ENCODE results near the gene FHOD3. TPM values are rescaled to one million over a fixed set of nuclear protein-coding genes. Genes with fewer than 3 reads are reported as not detected.

The FHOD3 gene
- total RNA-seq, 1 donor, result 13.0 TPM

GRCh38 chr18:36349552-36349951 is 52.0 kb downstream of the FHOD3 start:
- Histone ChIP-seq H3K27me3 (ENCODE audit: insufficient read depth, low read length) (no peaks in the 10 kb centered on the region), H3K79me2 (ENCODE audit: insufficient read depth, low read length) (peaks cover 20% of the 10 kb centered on the region), H3K9me3 (ENCODE audit: low read depth, low read length) (no peaks in the 10 kb centered on the region), H3K4me1 (ENCODE audit: insufficient read depth, low read length) (peaks cover 23% of the 10 kb centered on the region), H3K36me3 (ENCODE audit: insufficient read depth, low read length) (no peaks in the 10 kb centered on the region), H3K27ac (ENCODE audit: low read depth, low read length) (peak overlapping the region; percentile 34), H3K4me2 (ENCODE audit: insufficient read depth, low read length) (peak overlapping the region; percentile 31), H2AFZ (ENCODE audit: low read length) (no peak overlapping the region), H4K20me1 (ENCODE audit: insufficient read depth, low read length) (no peaks in the 10 kb centered on the region), H3K4me3 (ENCODE audit: insufficient read depth, low read length) (no peak overlapping the region)
- no peak for TF ChIP-seq CTCF (IDR thresholded peaks at IDR 0.05; ENCODE audit: extremely low read depth, low read depth, low read length)
- peak; percentile 22 for DNase-seq (ENCODE audit: insufficient read length, low spot score, missing footprints)

- H3K36me3 ChIP-seq (ENCODE audit: insufficient read depth, low read length), result no peaks in the 10 kb centered on the region
- H3K27me3 ChIP-seq (ENCODE audit: insufficient read depth, low read length), result no peaks in the 10 kb centered on the region
- H3K79me2 ChIP-seq (ENCODE audit: insufficient read depth, low read length), result peaks cover 20% of the 10 kb centered on the region
- no peak overlapping the region for H3K4me2 ChIP-seq (ENCODE audit: insufficient read depth, low read length)
- H2AFZ ChIP-seq (ENCODE audit: low read length), result no peak overlapping the region
- no peaks in the 10 kb centered on the region for H4K20me1 ChIP-seq (ENCODE audit: insufficient read depth, low read length)
- H3K4me1 ChIP-seq (ENCODE audit: insufficient read depth, low read length), result peaks cover 29% of the 10 kb centered on the region
- no peak for TF ChIP-seq CTCF (IDR thresholded peaks at IDR 0.05; ENCODE audit: extremely low read depth, low read depth, low read length)
- H3K4me3 ChIP-seq (ENCODE audit: insufficient read depth, low read length), result no peak overlapping the region
- peak overlapping the region; percentile 34 for H3K27ac ChIP-seq (ENCODE audit: low read depth, low read length)
- no peaks in the 10 kb centered on the region for H3K9me3 ChIP-seq (ENCODE audit: low read depth, low read length)
- no peak for DNase-seq (ENCODE audit: insufficient read length, low spot score, missing footprints)
These were observed 52.7 kb downstream of the FHOD3 start for GRCh38 chr18:36350251-36350651.

GRCh38 chr18:36350839-36351469 is 53.4 kb downstream of the FHOD3 start:
- Histone ChIP-seq H3K79me2 (ENCODE audit: insufficient read depth, low read length) (peaks cover 20% of the 10 kb centered on the region), H3K27me3 (ENCODE audit: insufficient read depth, low read length) (no peaks in the 10 kb centered on the region), H3K4me1 (ENCODE audit: insufficient read depth, low read length) (peaks cover 36% of the 10 kb centered on the region), H3K9me3 (ENCODE audit: low read depth, low read length) (no peaks in the 10 kb centered on the region), H3K36me3 (ENCODE audit: insufficient read depth, low read length) (no peaks in the 10 kb centered on the region), H4K20me1 (ENCODE audit: insufficient read depth, low read length) (no peaks in the 10 kb centered on the region), H3K4me2 (ENCODE audit: insufficient read depth, low read length) (no peak overlapping the region), H3K27ac (ENCODE audit: low read depth, low read length) (no peak overlapping the region), H3K4me3 (ENCODE audit: insufficient read depth, low read length) (no peak overlapping the region), H2AFZ (ENCODE audit: low read length) (no peak overlapping the region)
- no peak for TF ChIP-seq CTCF (IDR thresholded peaks at IDR 0.05; ENCODE audit: extremely low read depth, low read depth, low read length)
- no peak for DNase-seq (ENCODE audit: insufficient read length, low spot score, missing footprints)

GRCh38 chr18:36352384-36352783 is 54.9 kb downstream of the FHOD3 start:
- Histone ChIP-seq H3K4me3 (ENCODE audit: insufficient read depth, low read length) (no peak overlapping the region), H3K27me3 (ENCODE audit: insufficient read depth, low read length) (no peaks in the 10 kb centered on the region), H3K9me3 (ENCODE audit: low read depth, low read length) (no peaks in the 10 kb centered on the region), H3K4me1 (ENCODE audit: insufficient read depth, low read length) (peaks cover 37% of the 10 kb centered on the region), H3K36me3 (ENCODE audit: insufficient read depth, low read length) (no peaks in the 10 kb centered on the region), H4K20me1 (ENCODE audit: insufficient read depth, low read length) (no peaks in the 10 kb centered on the region), H3K79me2 (ENCODE audit: insufficient read depth, low read length) (peaks cover 20% of the 10 kb centered on the region), H2AFZ (ENCODE audit: low read length) (no peak overlapping the region), H3K27ac (ENCODE audit: low read depth, low read length) (peak overlapping the region; percentile 40), H3K4me2 (ENCODE audit: insufficient read depth, low read length) (peak overlapping the region; percentile 23)
- no peak for TF ChIP-seq CTCF (IDR thresholded peaks at IDR 0.05; ENCODE audit: extremely low read depth, low read depth, low read length)
- DNase-seq (ENCODE audit: insufficient read length, low spot score, missing footprints), result peak; percentile 89
